Endothelial cell (in vitro differentiated cells): ENCODE data around the gene SMARCD3. TPM values are rescaled to one million over a fixed set of nuclear protein-coding genes. Genes with fewer than 3 reads are reported as not detected.
A peak's percentile ranks its signal among the peaks of the same experiment; 100 is the strongest.

ENCODE experiments used
- DNase-seq: peaks from one replicate; pipeline ENCODE4 v3.0.0; 2021; ENCODE audit warnings: low spot score
- H3K27ac Mint-ChIP-seq: one replicate; pipeline ENCODE4 v1.8.0; 2021; ENCODE audit warnings: mixed read lengths, inconsistent platforms; ENCODE audit not compliant: unreplicated experiment
- H3K27me3 Mint-ChIP-seq: one replicate; pipeline ENCODE4 v1.8.0; 2021; ENCODE audit warnings: mild to moderate bottlenecking, moderate library complexity, mixed read lengths, inconsistent platforms; ENCODE audit not compliant: unreplicated experiment
- H3K36me3 Mint-ChIP-seq: one replicate; pipeline ENCODE4 v1.8.0; 2021; ENCODE audit warnings: mild to moderate bottlenecking, low read depth, mixed read lengths, inconsistent platforms; ENCODE audit not compliant: unreplicated experiment
- H3K4me1 Mint-ChIP-seq: one replicate; pipeline ENCODE4 v1.8.0; 2021; ENCODE audit warnings: mild to moderate bottlenecking, mixed read lengths, inconsistent platforms; ENCODE audit not compliant: unreplicated experiment
- H3K4me3 Mint-ChIP-seq: one replicate; pipeline ENCODE4 v1.8.0; 2021; ENCODE audit warnings: mild to moderate bottlenecking, mixed read lengths, inconsistent platforms; ENCODE audit not compliant: unreplicated experiment
- H3K9me3 Mint-ChIP-seq: one replicate; pipeline ENCODE4 v1.8.0; 2021; ENCODE audit warnings: mixed read lengths, inconsistent platforms; ENCODE audit not compliant: unreplicated experiment
- total RNA-seq: library from RNA; stranded (reverse); fragmentation: NEBNext Ultra II Directional; extraction: Animal tissue kit (Norgen Biotek cat#: 25700); gene quantifications from one replicate; pipeline ENCODE4 v1.2.1, GENCODE V29; 2021; ENCODE audit not compliant: unreplicated experiment
- TF ChIP-seq, protein P1 (sequence below): fragments of 200-600 bp; sonication (generic); IDR thresholded peaks from one replicate; pipeline ENCODE4 v1.5.0; 2021; ENCODE audit warnings: antibody characterized with exemption; ENCODE audit not compliant: unreplicated experiment

The SMARCD3 gene
- total RNA-seq, 1 donor from 2014 or later: 5.4 TPM

GRCh38 chr7:151274396-151274795, 25.9 kb upstream of the SMARCD3 start:
- peaks cover 3% of the 10 kb centered on the region for H3K4me1 Mint-ChIP-seq
- no peaks in the 10 kb centered on the region for H3K36me3 Mint-ChIP-seq
- no peaks in the 10 kb centered on the region for H3K9me3 Mint-ChIP-seq
- peaks cover 14% of the 10 kb centered on the region for H3K27me3 Mint-ChIP-seq
- H3K27ac Mint-ChIP-seq: peak overlapping the region; percentile 11
- H3K4me3 Mint-ChIP-seq: no peak overlapping the region
- no peak for DNase-seq
- TF ChIP-seq, protein P1, sequence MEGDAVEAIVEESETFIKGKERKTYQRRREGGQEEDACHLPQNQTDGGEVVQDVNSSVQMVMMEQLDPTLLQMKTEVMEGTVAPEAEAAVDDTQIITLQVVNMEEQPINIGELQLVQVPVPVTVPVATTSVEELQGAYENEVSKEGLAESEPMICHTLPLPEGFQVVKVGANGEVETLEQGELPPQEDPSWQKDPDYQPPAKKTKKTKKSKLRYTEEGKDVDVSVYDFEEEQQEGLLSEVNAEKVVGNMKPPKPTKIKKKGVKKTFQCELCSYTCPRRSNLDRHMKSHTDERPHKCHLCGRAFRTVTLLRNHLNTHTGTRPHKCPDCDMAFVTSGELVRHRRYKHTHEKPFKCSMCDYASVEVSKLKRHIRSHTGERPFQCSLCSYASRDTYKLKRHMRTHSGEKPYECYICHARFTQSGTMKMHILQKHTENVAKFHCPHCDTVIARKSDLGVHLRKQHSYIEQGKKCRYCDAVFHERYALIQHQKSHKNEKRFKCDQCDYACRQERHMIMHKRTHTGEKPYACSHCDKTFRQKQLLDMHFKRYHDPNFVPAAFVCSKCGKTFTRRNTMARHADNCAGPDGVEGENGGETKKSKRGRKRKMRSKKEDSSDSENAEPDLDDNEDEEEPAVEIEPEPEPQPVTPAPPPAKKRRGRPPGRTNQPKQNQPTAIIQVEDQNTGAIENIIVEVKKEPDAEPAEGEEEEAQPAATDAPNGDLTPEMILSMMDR: no peak

DNA sequence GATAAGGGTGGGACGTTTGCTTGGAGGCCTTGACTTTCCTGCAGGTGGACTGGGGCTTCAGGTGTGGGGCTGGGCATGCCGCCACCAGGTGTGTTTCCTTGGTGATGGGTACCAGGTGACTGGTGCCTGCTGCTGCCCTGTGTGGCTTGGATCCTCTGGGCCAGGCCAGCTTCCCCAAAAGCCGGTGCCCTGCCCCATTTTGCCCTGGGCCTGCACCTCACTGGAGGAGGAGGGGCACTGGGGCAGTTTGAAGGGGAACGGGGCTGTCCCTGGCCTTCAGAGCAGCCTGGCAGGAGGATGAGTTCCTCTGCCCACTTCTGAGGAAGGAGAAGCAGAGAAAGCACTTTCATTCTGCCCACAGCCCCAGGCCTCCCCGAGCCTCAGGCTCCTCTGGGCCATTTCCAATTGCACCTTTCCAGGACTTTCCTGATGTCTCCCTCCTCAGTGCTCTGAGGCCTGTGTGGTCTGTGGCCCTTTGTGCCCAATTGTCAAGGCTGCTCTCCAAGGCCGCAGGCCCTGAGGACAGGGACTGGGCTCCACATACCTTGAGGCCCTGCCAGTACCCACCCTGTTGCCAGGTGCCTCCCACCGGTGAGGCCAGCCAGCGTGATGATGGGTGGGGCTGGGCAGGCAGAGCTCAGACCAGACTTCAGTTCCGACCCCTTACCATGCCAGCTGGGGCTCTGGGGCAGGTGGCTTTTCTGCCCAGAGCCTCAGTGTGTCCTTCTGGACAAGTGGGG, 25.3 kb upstream of the SMARCD3 start:
- TF ChIP-seq, protein P1: no peak
- Mint-ChIP-seq H3K27ac (no peak overlapping the region), H3K4me1 (peaks cover 3% of the 10 kb centered on the region), H3K4me3 (no peak overlapping the region), H3K36me3 (no peaks in the 10 kb centered on the region), H3K9me3 (no peaks in the 10 kb centered on the region), H3K27me3 (peaks cover 16% of the 10 kb centered on the region)
- no peak for DNase-seq

GRCh38 chr7:151272877-151273276, 24.4 kb upstream of the SMARCD3 start:
- DNase-seq: no peak
- Mint-ChIP-seq H3K27ac (no peak overlapping the region), H3K9me3 (no peaks in the 10 kb centered on the region), H3K36me3 (no peaks in the 10 kb centered on the region), H3K4me3 (no peak overlapping the region), H3K4me1 (peaks cover 3% of the 10 kb centered on the region), H3K27me3 (peaks cover 18% of the 10 kb centered on the region)
- TF ChIP-seq, protein P1: no peak

DNA sequence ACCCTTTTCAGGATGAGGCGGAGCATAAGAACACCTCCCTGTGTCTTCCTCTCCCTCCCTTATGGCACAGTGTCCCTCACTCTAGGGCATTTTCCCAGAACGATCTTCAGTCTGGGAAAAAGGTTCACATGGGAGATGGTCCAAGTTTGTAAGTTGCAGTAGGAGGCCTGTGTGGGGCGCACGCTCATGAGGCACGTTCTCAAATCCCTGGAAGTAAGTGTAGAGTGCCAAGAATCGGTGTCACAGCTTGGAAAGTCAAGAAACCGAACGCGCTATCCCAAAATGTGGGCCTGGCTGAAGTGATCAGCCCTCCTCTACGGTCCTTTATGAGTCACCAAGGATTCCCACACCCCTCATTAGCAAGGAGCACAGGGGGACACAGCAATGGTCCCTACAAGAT, 23.9 kb upstream of the SMARCD3 start:
- Mint-ChIP-seq H3K4me1 (peaks cover 3% of the 10 kb centered on the region), H3K27me3 (peaks cover 18% of the 10 kb centered on the region), H3K4me3 (no peak overlapping the region), H3K27ac (no peak overlapping the region), H3K36me3 (no peaks in the 10 kb centered on the region), H3K9me3 (no peaks in the 10 kb centered on the region)
- TF ChIP-seq, protein P1: no peak
- DNase-seq: no peak

DNA sequence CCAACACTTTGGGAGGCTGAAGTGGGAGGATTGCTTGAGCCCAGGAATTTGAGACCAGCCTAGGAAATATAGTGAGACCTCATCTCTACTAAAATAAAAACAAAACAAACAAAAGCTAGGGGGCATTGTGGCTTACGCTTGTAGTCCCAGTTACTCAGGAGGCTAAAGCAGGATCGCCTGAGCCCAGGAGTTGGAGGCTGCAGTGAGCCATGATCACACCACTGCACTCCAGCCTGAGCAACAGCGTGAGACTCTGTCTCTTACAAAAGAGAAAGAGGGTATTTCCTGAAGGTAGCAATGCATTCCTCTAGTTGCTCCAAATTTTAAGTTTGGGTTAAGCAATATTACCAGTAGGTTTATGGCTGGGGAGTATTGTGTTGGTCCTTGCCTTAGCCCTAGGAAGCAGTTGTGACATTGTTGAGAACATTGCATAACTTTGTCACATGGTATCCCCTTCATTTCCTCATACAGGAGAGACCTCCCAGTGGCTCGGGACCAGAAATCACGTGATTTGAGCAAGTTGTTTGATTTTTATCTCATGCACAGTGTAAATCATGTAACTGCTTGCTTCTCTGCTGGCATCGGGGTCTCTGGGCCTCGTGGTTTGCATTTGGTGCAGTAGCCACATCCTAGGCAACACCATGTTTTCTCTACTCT, 23.3 kb upstream of the SMARCD3 start:
- DNase-seq: no peak
- Mint-ChIP-seq H3K9me3 (no peaks in the 10 kb centered on the region), H3K4me1 (peaks cover 3% of the 10 kb centered on the region), H3K4me3 (no peak overlapping the region), H3K36me3 (no peaks in the 10 kb centered on the region), H3K27ac (no peak overlapping the region), H3K27me3 (peaks cover 17% of the 10 kb centered on the region)
- TF ChIP-seq, protein P1: no peak
